ENCODE measurements around the gene CFAP221.
A peak's percentile ranks its signal among the peaks of the same experiment; 100 is the strongest.

The CFAP221 gene

DNA sequence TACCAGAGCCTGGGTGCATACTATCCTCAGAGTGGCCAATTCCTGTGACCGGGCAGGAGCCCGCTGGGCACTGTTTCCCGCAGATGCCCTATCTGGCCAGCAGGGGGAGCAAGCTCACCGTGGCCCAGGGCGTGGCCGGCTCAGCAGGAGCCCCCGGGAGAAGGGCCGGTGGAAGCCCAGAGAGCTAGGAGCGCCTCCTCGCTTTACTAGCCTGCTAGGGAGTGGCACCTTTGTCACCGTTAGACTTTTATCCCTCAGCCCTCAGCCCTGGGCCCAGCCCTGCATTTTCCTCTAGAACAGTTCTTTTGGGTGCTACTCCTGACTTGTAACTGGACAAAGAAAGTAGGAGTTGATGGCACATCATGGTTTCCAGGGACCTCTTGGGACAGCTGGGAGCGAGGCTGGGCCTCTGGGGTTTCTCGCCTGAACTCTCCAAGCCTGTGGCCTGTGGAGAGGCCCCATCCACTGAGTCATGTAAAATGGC lies 158.7 kb downstream of the CFAP221 start:
- no peak for DNase-seq

DNA sequence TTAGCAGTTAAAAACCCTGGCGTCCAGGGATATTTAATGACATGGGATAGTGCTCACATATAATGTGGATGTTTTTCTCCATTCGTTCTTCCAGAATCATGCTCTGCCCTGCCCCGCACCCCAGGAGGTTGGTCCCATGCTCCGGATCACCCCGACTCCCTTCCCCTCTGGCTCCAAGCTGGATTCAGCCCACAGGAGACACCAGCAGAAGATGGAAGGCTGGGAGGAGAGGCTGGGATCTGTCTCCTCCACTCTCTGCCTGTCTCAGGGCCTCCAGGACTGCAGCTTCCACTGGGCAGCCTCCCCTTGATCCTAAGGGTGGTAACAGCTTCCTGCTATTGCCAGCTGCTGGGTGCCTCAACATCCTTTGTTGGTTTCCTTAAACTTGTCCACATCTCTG lies 159.3 kb downstream of the CFAP221 start:
- no peak for DNase-seq

DNA sequence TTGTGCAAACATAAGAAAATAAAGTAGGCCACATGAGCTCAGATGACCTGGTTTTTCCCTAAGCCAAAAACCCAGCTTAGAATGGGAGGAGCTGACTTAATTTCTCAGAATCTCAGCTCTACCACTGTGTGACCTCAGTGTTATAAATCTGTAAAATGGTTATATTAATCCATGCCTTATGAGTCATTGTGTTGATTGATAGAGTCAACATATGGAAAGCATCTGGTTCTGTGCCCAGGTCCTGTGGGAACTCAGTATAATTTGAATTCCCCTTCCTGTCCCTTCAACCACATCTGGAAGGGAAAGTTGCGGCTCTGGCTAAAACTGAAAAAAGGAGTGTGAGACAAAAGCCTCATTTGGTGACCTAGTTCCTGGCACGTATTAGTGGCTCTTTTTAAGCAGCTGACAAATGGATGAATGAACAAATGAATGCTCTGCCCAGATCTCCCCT lies 160.4 kb downstream of the CFAP221 start:
- DNase-seq = no peak

GRCh38 chr2:119706221-119706620 lies 162.0 kb downstream of the CFAP221 start:
- DNase-seq = peak; percentile 93
